ENCODE data around the gene RASSF1. TPM values are rescaled to one million over a fixed set of nuclear protein-coding genes. Genes with fewer than 3 reads are reported as not detected.

Gene RASSF1
- polyA plus RNA-seq, 1 donor from 2014 or later, result 51.4 TPM

DNA sequence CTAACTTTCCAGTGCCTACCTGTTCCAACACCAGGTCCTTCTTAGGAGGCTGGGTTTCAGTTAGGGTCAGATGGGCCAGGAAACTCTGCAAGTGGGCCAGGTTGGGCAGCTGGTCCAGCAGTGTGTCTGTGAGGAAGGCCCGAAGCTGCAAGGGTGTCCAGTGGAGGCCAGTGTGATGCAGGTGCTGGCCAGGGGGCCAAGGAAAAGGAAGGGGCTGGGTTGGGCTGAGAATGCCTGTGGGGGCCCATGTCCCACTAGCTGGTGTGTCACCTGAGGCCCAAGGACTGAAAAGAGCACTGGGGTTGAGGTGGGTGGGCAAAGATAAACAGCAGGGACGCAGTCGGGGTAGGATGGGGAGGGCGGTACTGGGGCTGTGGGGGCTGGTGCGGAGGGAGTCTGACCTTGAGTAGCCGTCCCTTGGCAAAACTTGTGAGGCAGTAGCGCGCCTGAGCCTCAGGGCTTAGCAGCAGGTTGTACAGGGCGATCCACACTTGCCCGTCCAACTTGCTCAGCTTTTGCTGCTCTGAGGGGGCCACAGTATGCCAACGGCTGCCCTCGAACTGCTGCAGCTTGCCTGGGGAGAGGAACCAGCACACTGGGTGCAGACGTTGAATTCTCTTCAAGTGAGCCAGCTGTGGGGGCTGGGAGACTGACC, 1.5 kb upstream of the RASSF1 start:
- TF ChIP-seq RAD21 (conservative IDR thresholded peaks at IDR 0.05) (no peak), MXI1 (conservative IDR thresholded peaks at IDR 0.05; ENCODE audit: poor library complexity, severe bottlenecking) (no peak), EZH2 (IDR thresholded peaks at IDR 0.05; ENCODE audit: borderline replicate concordance, insufficient read depth, low read length, poor library complexity, severe bottlenecking) (no peak), EP300 (conservative IDR thresholded peaks at IDR 0.05; ENCODE audit: poor library complexity, severe bottlenecking) (no peak), SMC3 (conservative IDR thresholded peaks at IDR 0.05; ENCODE audit: poor library complexity) (no peak), POLR2AphosphoS5 (IDR thresholded peaks at IDR 0.05) (no peak), TAF1 (IDR thresholded peaks at IDR 0.05; ENCODE audit: low read depth) (no peak)
- TF ChIP-seq, protein P1, sequence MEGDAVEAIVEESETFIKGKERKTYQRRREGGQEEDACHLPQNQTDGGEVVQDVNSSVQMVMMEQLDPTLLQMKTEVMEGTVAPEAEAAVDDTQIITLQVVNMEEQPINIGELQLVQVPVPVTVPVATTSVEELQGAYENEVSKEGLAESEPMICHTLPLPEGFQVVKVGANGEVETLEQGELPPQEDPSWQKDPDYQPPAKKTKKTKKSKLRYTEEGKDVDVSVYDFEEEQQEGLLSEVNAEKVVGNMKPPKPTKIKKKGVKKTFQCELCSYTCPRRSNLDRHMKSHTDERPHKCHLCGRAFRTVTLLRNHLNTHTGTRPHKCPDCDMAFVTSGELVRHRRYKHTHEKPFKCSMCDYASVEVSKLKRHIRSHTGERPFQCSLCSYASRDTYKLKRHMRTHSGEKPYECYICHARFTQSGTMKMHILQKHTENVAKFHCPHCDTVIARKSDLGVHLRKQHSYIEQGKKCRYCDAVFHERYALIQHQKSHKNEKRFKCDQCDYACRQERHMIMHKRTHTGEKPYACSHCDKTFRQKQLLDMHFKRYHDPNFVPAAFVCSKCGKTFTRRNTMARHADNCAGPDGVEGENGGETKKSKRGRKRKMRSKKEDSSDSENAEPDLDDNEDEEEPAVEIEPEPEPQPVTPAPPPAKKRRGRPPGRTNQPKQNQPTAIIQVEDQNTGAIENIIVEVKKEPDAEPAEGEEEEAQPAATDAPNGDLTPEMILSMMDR (IDR thresholded peaks at IDR 0.05; ENCODE audit: poor library complexity, severe bottlenecking), result no peak
- TF ChIP-seq, protein P2, sequence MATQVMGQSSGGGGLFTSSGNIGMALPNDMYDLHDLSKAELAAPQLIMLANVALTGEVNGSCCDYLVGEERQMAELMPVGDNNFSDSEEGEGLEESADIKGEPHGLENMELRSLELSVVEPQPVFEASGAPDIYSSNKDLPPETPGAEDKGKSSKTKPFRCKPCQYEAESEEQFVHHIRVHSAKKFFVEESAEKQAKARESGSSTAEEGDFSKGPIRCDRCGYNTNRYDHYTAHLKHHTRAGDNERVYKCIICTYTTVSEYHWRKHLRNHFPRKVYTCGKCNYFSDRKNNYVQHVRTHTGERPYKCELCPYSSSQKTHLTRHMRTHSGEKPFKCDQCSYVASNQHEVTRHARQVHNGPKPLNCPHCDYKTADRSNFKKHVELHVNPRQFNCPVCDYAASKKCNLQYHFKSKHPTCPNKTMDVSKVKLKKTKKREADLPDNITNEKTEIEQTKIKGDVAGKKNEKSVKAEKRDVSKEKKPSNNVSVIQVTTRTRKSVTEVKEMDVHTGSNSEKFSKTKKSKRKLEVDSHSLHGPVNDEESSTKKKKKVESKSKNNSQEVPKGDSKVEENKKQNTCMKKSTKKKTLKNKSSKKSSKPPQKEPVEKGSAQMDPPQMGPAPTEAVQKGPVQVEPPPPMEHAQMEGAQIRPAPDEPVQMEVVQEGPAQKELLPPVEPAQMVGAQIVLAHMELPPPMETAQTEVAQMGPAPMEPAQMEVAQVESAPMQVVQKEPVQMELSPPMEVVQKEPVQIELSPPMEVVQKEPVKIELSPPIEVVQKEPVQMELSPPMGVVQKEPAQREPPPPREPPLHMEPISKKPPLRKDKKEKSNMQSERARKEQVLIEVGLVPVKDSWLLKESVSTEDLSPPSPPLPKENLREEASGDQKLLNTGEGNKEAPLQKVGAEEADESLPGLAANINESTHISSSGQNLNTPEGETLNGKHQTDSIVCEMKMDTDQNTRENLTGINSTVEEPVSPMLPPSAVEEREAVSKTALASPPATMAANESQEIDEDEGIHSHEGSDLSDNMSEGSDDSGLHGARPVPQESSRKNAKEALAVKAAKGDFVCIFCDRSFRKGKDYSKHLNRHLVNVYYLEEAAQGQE (IDR thresholded peaks at IDR 0.05; ENCODE audit: borderline replicate concordance), result no peak
- Histone ChIP-seq H3K4me3 (ENCODE audit: low read length) (no peak overlapping the region), H2AFZ (ENCODE audit: low read depth, low read length) (no peak overlapping the region), H3F3A (ENCODE audit: insufficient read depth, low read length, poor library complexity, severe bottlenecking) (no peaks in the 10 kb centered on the region), H3K9me2 (ENCODE audit: insufficient read depth, low read length) (no peaks in the 10 kb centered on the region), H3K9ac (ENCODE audit: low read length) (no peak overlapping the region), H3K9me3 (ENCODE audit: low read length) (no peaks in the 10 kb centered on the region), H3K27ac (ENCODE audit: low read length) (no peak overlapping the region), H3K36me3 (ENCODE audit: insufficient read depth, low read length) (no peaks in the 10 kb centered on the region), H3K4me2 (ENCODE audit: low read length) (no peak overlapping the region), H3K27me3 (ENCODE audit: insufficient read depth, low read depth, low read length) (peaks cover 43% of the 10 kb centered on the region), H3K79me2 (replicated peaks; ENCODE audit: insufficient read depth, low read length) (no peaks in the 10 kb centered on the region), H4K20me1 (ENCODE audit: insufficient read depth) (no peaks in the 10 kb centered on the region)

GRCh38 chr3:50341537-50341936, 901 bp upstream of the RASSF1 start:
- Histone ChIP-seq H3K4me2 (ENCODE audit: low read length) (no peak overlapping the region), H2AFZ (ENCODE audit: low read depth, low read length) (no peak overlapping the region), H3K27ac (ENCODE audit: low read length) (no peak overlapping the region), H3F3A (ENCODE audit: insufficient read depth, low read length, poor library complexity, severe bottlenecking) (no peaks in the 10 kb centered on the region), H3K9ac (ENCODE audit: low read length) (no peak overlapping the region), H3K36me3 (ENCODE audit: insufficient read depth, low read length) (no peaks in the 10 kb centered on the region), H3K9me2 (ENCODE audit: insufficient read depth, low read length) (no peaks in the 10 kb centered on the region), H3K4me3 (ENCODE audit: low read length) (no peak overlapping the region), H4K20me1 (ENCODE audit: insufficient read depth) (no peaks in the 10 kb centered on the region), H3K79me2 (replicated peaks; ENCODE audit: insufficient read depth, low read length) (peaks cover 2% of the 10 kb centered on the region), H3K9me3 (ENCODE audit: low read length) (no peaks in the 10 kb centered on the region), H3K27me3 (ENCODE audit: insufficient read depth, low read depth, low read length) (peaks cover 43% of the 10 kb centered on the region)
- TF ChIP-seq MXI1 (conservative IDR thresholded peaks at IDR 0.05; ENCODE audit: poor library complexity, severe bottlenecking) (no peak), EZH2 (IDR thresholded peaks at IDR 0.05; ENCODE audit: borderline replicate concordance, insufficient read depth, low read length, poor library complexity, severe bottlenecking) (no peak), SMC3 (conservative IDR thresholded peaks at IDR 0.05; ENCODE audit: poor library complexity) (no peak), POLR2AphosphoS5 (IDR thresholded peaks at IDR 0.05) (no peak), TAF1 (IDR thresholded peaks at IDR 0.05; ENCODE audit: low read depth) (no peak), EP300 (conservative IDR thresholded peaks at IDR 0.05; ENCODE audit: poor library complexity, severe bottlenecking) (no peak), RAD21 (conservative IDR thresholded peaks at IDR 0.05) (no peak)
- TF ChIP-seq, protein P2 (IDR thresholded peaks at IDR 0.05; ENCODE audit: borderline replicate concordance), result no peak
- TF ChIP-seq, protein P1 (IDR thresholded peaks at IDR 0.05; ENCODE audit: poor library complexity, severe bottlenecking), result no peak
